Lung microvascular endothelial cell (primary cell): ENCODE data around the gene CNTFR. TPM values are rescaled to one million over a fixed set of nuclear protein-coding genes. Genes with fewer than 3 reads are reported as not detected.
A peak's percentile ranks its signal among the peaks of the same experiment; 100 is the strongest.

Experiments
- DNase-seq, 2 donors: peaks; one replicate each; pipeline versions ENCODE4 v3.0.0 to v3.0.0-alpha.2; 2010; ENCODE audit warnings: low read depth in 2 of 2
- total RNA-seq: library from RNA; depleted of rRNA; stranded (reverse); fragments of >200 nt; gene quantifications from 2 replicates; pipeline ENCODE4 v1.2.1, GENCODE V29; 2014

Gene CNTFR
- total RNA-seq, 1 donor from 2014 or later, result not detected

DNA sequence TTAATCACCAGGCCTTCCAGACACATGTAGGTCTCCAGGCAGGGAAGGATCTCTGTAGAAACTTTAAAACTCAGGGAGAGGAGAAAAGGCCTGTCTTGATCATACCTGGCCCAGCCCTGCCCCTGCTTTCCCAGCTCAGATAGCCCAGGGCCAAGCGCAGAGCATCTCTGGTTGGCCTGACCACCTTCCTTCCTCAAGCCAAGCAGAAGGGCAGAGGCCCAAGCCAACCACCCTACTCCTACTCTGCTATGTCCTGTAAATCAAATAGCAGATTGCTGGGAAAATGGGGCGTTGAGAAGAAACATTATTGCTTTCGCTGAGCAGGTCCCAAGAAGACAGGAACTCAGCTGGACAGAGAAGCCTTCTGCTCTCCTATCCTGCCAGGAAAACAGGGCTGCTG lies 81.1 kb downstream of the CNTFR start:
- DNase-seq, result no peak

- DNase-seq, result no peak
Observed at GRCh38 chr9:34507966-34508365, 81.6 kb downstream of the CNTFR start.

- no peak for DNase-seq
Observed at GRCh38 chr9:34507556-34507955, 82.0 kb downstream of the CNTFR start.

DNA sequence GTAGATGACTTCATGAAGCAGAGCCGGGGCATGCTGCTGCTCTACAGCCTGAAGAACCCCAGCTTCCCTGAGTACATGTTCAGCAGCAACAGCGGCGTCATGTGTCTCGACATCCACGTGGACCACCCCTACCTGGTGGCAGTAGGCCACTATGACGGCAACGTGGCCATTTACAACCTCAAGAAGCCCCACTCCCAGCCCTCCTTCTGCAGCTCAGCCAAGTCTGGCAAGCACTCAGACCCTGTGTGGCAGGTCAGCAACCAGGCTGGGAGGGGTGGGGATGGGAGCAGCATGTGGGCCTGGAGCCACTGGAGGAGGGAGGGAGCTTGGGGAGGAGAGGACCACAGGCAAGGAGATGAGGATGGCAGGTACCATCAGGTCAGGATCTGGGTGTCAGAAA lies 82.9 kb downstream of the CNTFR start:
- DNase-seq, result no peak

DNA sequence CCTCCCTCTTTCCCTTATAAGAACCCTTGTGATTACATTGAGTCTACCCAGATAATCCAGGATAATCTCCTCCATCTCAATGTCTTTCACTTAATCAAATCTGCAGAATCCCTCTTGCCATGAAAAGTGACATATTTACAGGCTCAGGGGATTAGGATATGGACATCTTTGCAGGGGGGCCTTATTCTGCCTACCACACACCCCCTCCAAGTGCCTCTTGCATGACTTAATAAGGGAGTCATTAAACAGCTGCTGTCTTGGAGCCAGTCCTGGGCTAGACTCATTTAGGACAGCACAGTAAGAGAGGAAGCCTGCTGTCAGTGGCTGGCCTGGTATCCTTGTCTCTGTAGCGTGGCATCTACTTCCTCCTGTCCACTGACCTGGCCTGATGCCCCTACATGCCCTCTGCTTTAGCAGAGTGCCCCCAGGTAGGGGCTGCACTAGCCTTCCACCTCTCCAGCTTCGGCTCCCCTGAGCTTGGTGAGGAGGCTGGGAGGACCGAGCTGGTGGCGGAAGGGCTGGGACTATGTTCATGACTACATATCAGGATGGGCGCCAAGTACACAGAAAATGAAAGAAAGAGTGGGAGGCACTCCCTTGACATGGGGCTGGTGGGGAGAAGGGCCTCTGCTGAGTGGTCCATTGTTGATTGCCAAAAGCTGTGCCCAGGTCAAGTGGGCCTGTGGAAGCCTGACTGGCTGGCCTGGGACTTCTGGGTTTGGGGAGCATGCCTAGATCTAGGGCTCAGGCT lies 84.0 kb downstream of the CNTFR start:
- DNase-seq, result no peak

- no peak for DNase-seq
Observed at GRCh38 chr9:34503406-34503805, 86.1 kb downstream of the CNTFR start.

DNA sequence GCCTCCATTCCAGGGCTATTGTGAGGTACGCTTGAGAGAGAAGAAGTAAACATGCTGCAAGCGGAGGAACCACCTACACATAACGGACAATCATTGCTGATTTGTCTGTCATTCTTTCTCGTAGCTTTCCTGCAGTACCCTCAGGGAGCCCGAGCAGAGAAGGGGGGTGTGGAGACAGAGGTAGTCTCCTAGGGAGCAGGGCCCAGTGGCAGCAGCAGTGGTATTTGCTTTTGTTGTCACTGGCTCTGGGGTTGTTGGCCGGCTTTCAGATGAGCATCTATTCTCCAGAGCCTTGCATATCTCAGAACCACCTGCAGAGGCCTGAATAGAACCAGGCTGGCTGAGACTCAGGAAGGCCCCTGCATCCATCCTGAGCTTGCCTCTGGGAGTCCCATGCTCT lies 86.6 kb downstream of the CNTFR start:
- no peak for DNase-seq

GRCh38 chr9:34502471-34502870 lies 87.1 kb downstream of the CNTFR start:
- DNase-seq, result no peak

DNA sequence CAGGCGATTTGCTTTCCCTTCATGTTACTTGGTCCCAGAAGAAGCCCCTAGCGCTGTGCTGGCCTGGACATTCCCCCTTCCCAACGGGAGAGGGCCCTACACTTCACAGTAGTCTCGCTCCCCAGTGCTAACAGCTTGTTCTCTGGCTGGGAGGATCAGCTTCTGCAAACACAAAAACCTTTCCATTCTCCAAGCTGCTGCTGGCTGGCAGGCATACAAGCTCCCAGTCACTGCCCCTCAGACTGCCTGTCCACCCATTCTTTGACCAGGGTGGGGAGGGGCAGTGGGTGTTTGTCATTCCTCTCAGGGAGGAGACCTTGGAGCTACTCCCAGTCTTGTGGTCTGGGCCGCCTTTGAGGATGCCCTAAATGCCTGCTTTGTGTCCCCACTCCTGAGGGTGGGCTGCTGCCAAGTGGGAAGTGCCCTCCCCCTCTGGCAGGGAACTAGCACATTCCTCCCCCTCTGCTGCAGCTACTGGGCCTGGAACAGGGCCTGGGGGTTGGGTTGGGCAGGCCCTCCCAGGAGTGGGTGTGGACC lies 87.6 kb downstream of the CNTFR start:
- peak; percentile 41 to 51 for DNase-seq

Other genes starting within 250 kb of the CNTFR start
- gene MYORG, start 212.8 kb downstream of the CNTFR start, total RNA-seq, result 1.7 and 2.6 TPM in 2 replicates
- 4.0 and 4.8 TPM in 2 replicates for gene FAM219A, start 131.2 kb downstream of the CNTFR start, total RNA-seq
- gene DNAI1, start 130.9 kb downstream of the CNTFR start, total RNA-seq, result not detected in 2 replicates
- not detected in 2 replicates for gene ENHO, start 66.7 kb downstream of the CNTFR start, total RNA-seq
- 14.8 and 15.5 TPM in 2 replicates for gene RPP25L, start 22.4 kb upstream of the CNTFR start, total RNA-seq
- 65.3 and 71.5 TPM in 2 replicates for gene DCTN3, start 30.8 kb upstream of the CNTFR start, total RNA-seq
- under 0.01 and 0.20 TPM in 2 replicates for gene ARID3C, start 39.3 kb upstream of the CNTFR start, total RNA-seq
- gene SIGMAR1, start 48.1 kb upstream of the CNTFR start, total RNA-seq, result 29.2 and 31.0 TPM in 2 replicates
- 23.5 and 27.0 TPM in 2 replicates for gene GALT, start 57.0 kb upstream of the CNTFR start, total RNA-seq
- gene IL11RA, start 62.5 kb upstream of the CNTFR start, total RNA-seq, result 3.3 and 3.4 TPM in 2 replicates
- not detected in 2 replicates for gene CCL27, start 72.9 kb upstream of the CNTFR start, total RNA-seq
- gene CCL19, start 101.6 kb upstream of the CNTFR start, total RNA-seq, result not detected in 2 replicates
- gene CCL21, start 120.4 kb upstream of the CNTFR start, total RNA-seq, result 0.44 and 1.4 TPM in 2 replicates